Stimulated activated CD8-positive, alpha-beta memory T cell treated with anti-CD3 and anti-CD28 coated beads, Interleukin-4, amount 100 ng/mL, for 24 hours (primary cell): Measurements from ENCODE around the gene CTSS.
"Not testable (repeated sequence)": the region's sequence is repeated elsewhere in the genome, so short reads cannot be mapped to it uniquely, and the experiment has no call there.

Experiments
- DNase-seq: peaks from one replicate; pipeline ENCODE4 v3.0.0-alpha.2; 2020; ENCODE audit warnings: low read depth

Gene CTSS

GRCh38 chr1:150775276-150775675 is 9.7 kb upstream of the CTSS start:
- no peak for DNase-seq

- DNase-seq = no peak
These were observed 6.7 kb upstream of the CTSS start for GRCh38 chr1:150772326-150772725.

GRCh38 chr1:150767704-150768103 is 2.1 kb upstream of the CTSS start:
- not testable (repeated sequence) for DNase-seq

- DNase-seq = not testable (repeated sequence)
These were observed 361 bp upstream of the CTSS start for GRCh38 chr1:150765977-150766301.

- DNase-seq = no peak
These were observed 919 bp downstream of the CTSS start for GRCh38 chr1:150764617-150765101.

GRCh38 chr1:150763018-150763417 is 2.6 kb downstream of the CTSS start:
- no peak for DNase-seq

- no peak for DNase-seq
These were observed 3.0 kb downstream of the CTSS start for GRCh38 chr1:150762552-150762951.

GRCh38 chr1:150761801-150762200 is 3.8 kb downstream of the CTSS start:
- DNase-seq = no peak

GRCh38 chr1:150760013-150760412 is 5.6 kb downstream of the CTSS start:
- DNase-seq = no peak

- no peak for DNase-seq
These were observed 12.2 kb downstream of the CTSS start for GRCh38 chr1:150753416-150753815.

- no peak for DNase-seq
These were observed 14.1 kb downstream of the CTSS start for GRCh38 chr1:150751443-150751842.

GRCh38 chr1:150749720-150750311 is 15.8 kb downstream of the CTSS start:
- no peak for DNase-seq

- no peak for DNase-seq
These were observed 16.5 kb downstream of the CTSS start for GRCh38 chr1:150748878-150749719.

- DNase-seq = no peak
These were observed 35.4 kb downstream of the CTSS start for GRCh38 chr1:150730130-150730721.

- no peak for DNase-seq
These were observed 41.2 kb downstream of the CTSS start for GRCh38 chr1:150724336-150724735.

- DNase-seq = no peak
These were observed 44.9 kb downstream of the CTSS start, which contains the start of gene HORMAD1 for GRCh38 chr1:150720703-150721102. Gene HORMAD1, minus strand, starts transcription at chr1:150720895. Its CDS starts 1,390 bp downstream, at chr1:150719505.

- no peak for DNase-seq
These were observed 45.5 kb downstream of the CTSS start for GRCh38 chr1:150720098-150720497.

- no peak for DNase-seq
These were observed 47.2 kb downstream of the CTSS start for GRCh38 chr1:150718225-150718891.

GRCh38 chr1:150709031-150709430 is 56.5 kb downstream of the CTSS start:
- not testable (repeated sequence) for DNase-seq

- no peak for DNase-seq
These were observed 57.0 kb downstream of the CTSS start for GRCh38 chr1:150708595-150708994.

- DNase-seq = no peak
These were observed 59.5 kb downstream of the CTSS start for GRCh38 chr1:150706091-150706490.

GRCh38 chr1:150703427-150703826 is 62.2 kb downstream of the CTSS start:
- DNase-seq = no peak
